NB4 (cell line): ENCODE results near the gene SAMD5.

ENCODE experiments used
- CTCF ChIP-seq: IDR thresholded peaks from one replicate; pipeline ENCODE4 v1.5.1; 2012; ENCODE audit warnings: low read depth, low read length
- MAX ChIP-seq: IDR thresholded peaks from 2 replicates; pipeline ENCODE4 v1.6.1; 2011; ENCODE audit warnings: low read depth, low read length

GRCh38 chr6:147531321-147531720 is 22.8 kb downstream of the SAMD5 start:
- no peak for TF ChIP-seq CTCF
- TF ChIP-seq MAX = no peak
